Measurements from ENCODE around the gene PIAS1.
A peak's percentile ranks its signal among the peaks of the same experiment; 100 is the strongest.
"Not testable (repeated sequence)": the region's sequence is repeated elsewhere in the genome, so short reads cannot be mapped to it uniquely, and the experiment has no call there.

PIAS1 gene

DNA sequence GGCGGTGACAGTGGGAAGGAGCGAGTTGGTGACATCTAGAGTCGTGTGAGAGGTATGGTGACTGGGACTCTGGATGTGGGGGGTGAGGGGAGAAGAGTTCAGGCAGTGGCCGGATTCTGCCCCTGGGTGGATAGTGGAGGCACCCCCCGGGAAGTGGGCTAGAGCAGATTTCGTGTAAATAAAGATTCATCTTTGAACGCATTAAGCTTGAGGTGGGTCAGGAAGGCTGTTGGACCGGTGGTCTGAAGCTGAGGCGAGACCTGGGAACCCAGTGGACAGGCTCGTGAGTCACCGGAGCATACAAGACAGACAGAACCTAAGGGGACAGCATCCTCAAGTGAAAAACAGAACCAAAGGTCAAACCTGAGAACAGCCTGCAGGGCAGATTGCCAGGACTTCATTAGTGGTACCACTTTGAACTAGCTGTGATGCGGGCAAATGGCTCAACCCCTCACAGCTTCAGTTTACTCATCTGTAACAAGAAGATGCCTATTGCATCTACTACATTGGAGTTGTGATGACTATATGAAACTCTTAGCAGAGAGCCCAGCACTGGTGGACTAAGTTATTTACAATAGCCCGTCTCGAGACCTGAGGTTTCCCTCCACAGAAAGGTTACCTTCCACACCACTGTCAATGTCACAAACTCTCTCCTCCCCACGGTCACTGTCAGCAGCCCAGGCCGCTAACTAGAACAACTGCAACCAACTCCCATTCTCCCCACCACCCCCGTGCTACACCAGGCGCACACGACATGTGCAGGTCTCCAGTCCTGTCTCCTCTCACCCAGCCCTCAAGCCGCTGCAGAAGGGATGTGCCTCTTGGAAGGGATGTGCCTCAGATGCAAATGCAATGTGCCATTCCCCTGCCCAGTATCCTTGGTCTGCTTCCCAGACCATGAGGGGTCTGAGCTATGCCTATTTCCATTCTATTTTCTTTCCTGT lies 176.3 kb downstream of the PIAS1 start:
- TF ChIP-seq, protein P1, sequence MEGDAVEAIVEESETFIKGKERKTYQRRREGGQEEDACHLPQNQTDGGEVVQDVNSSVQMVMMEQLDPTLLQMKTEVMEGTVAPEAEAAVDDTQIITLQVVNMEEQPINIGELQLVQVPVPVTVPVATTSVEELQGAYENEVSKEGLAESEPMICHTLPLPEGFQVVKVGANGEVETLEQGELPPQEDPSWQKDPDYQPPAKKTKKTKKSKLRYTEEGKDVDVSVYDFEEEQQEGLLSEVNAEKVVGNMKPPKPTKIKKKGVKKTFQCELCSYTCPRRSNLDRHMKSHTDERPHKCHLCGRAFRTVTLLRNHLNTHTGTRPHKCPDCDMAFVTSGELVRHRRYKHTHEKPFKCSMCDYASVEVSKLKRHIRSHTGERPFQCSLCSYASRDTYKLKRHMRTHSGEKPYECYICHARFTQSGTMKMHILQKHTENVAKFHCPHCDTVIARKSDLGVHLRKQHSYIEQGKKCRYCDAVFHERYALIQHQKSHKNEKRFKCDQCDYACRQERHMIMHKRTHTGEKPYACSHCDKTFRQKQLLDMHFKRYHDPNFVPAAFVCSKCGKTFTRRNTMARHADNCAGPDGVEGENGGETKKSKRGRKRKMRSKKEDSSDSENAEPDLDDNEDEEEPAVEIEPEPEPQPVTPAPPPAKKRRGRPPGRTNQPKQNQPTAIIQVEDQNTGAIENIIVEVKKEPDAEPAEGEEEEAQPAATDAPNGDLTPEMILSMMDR (IDR thresholded peaks at IDR 0.05; ENCODE audit: control insufficient read depth, extremely low read depth, insufficient read depth): peak; percentile 35; the same call in 1 of the 2 replicates
- DNase-seq (ENCODE audit: low read depth): no peak
- peak overlapping the region; percentile 89 for H3K4me3 ChIP-seq (ENCODE audit: low read depth, low read length)

DNA sequence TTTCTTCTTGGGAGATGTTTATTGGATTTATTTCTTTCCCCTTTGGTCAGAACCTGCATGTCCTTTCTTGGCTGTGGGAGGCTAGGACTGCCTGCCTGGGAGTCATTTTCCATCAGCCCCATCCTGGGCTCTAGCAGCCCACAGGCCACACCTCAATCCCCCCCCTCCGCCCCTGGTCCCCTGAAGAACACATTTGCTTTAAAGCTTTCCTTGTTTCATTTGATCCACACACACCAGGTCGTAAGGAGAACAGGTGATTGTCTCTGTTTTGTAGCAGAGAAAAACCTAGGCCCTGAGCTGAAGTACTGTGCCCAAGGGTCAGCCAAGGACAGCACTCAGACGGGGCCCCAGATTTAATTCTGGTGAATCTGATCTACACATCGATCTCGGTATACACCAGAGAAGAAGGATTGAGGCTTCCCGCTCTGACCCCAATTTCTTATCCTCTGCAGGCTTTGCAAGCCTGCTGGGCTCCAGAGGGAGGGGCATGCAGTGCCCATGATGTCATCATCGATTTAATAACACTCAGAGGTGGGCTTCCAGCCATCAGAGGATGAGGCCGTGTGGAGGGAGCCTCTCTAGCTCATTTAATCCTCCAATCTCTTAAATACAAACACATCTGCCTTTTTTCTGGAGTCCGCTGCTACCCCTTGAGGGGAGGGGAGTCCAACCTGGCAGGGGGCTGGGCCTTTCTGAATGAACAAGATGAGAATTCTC lies 177.1 kb downstream of the PIAS1 start:
- no peak overlapping the region for H3K4me3 ChIP-seq (ENCODE audit: low read depth, low read length)
- TF ChIP-seq, protein P1 (IDR thresholded peaks at IDR 0.05; ENCODE audit: control insufficient read depth, extremely low read depth, insufficient read depth): no peak
- DNase-seq (ENCODE audit: low read depth): no peak

DNA sequence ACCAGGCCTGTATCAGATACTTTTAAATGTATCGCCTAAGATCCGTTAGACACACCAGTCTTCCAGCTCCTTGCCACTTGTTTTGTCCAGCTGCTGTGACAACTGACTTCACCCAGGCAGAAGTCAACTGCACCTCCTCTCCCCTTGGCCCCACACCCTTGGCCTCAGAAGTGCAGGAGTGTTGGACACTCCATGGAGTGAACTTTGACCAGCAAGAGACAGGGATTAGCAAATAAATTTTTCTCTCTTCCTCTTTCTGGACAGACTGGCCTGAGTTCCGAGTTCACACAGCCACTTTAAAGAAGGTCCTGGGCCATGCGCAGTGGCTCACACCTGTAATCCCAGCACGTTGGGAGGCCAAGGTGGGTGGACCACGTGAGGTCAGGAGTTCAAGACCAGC lies 178.3 kb downstream of the PIAS1 start:
- TF ChIP-seq, protein P1 (IDR thresholded peaks at IDR 0.05; ENCODE audit: control insufficient read depth, extremely low read depth, insufficient read depth): no peak
- H3K4me3 ChIP-seq (ENCODE audit: low read depth, low read length): no peak overlapping the region

DNA sequence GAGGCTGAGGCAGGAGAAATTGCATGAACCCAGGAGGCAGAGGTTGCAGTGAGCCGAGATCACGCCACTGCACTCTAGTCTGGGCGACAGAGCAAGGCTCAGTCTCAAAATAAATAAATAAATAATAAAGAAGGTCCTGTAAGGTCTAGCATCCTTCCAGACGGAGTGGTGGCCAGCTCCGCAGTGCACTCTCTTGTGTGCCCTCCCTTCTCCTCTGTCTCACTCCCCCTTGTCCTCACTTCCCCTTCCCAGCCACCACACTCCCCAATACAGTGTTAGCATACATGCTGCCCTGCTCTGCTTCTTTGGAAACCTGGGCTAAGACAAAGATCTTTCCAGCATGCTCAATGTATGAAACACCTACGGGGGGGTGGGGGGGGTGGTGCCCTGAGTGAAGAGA lies 178.8 kb downstream of the PIAS1 start:
- TF ChIP-seq, protein P1 (IDR thresholded peaks at IDR 0.05; ENCODE audit: control insufficient read depth, extremely low read depth, insufficient read depth): no peak
- DNase-seq (ENCODE audit: low read depth): no peak
- H3K4me3 ChIP-seq (ENCODE audit: low read depth, low read length): no peak overlapping the region

More for the DNA sequence above, 178.3 kb downstream of the PIAS1 start:
- DNase-seq (ENCODE audit: low read depth): no peak

DNA sequence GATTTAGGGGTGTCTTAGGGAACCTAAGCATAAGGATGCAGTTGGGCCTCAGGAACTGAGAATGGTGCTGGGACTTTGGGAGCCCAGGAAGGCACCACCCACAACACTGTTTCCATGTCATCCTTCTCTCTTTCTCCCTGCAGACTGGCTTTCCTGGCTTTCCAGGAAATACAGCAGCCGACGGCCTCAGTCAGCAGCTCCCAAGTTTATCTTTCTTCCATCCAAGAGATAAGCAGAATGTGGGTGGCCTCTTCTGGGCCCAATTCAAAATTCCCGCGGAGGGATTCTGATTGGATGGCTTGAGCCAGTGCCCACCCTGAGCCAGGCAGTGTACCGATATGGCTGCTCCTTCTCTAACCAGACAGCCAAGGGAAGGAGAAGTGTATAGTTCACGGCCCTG lies 179.9 kb downstream of the PIAS1 start:
- H3K4me3 ChIP-seq (ENCODE audit: low read depth, low read length): no peak overlapping the region
- no peak for DNase-seq (ENCODE audit: low read depth)
- TF ChIP-seq, protein P1 (IDR thresholded peaks at IDR 0.05; ENCODE audit: control insufficient read depth, extremely low read depth, insufficient read depth): no peak

DNA sequence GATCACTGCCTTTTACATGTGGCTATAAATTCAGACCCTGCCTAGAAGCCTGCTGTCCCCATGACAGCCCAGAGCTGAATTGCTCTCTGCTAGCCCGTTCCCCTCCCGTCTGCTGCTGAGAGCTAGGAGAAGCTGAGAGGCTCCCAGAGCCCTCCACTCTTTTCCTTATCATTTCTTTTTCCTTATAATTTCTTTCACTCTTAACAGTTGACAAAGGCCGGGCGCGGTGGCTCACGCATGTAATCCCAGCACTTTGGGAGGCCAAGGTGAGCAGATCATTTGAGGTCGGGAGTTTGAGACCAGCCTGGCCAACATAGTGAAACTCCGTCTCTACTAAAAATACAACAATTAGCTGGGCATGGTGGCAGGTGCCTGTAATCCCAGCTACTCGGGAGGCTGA lies 180.4 kb downstream of the PIAS1 start:
- DNase-seq (ENCODE audit: low read depth); H3K4me3 ChIP-seq (ENCODE audit: low read depth, low read length): not testable (repeated sequence)

DNA sequence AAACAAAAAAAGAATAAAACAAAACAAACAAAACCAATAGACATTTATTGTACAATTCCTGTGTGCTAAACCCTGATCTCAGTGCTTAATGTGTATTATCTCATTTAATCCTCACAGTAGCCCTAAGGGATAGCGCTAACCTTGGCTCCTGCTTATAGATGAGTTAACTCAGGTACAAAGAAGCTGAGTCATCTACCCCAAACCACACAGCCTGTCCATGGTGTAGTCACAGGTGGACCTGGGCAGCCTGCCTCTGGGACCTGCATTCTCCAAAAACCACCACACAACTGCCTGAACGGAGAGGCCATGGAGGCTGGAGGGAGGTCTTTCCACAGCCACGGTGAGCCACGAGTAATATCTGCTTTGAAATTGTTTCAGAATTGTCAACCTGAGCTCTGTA lies 180.9 kb downstream of the PIAS1 start:
- TF ChIP-seq, protein P1 (IDR thresholded peaks at IDR 0.05; ENCODE audit: control insufficient read depth, extremely low read depth, insufficient read depth): no peak
- H3K4me3 ChIP-seq (ENCODE audit: low read depth, low read length): no peak overlapping the region
- no peak for DNase-seq (ENCODE audit: low read depth)

Data from LNCaP clone FGC (cell line).